Lung (tissue), 12 donors: ENCODE data around the gene DLG2. TPM values are rescaled to one million over a fixed set of nuclear protein-coding genes. Genes with fewer than 3 reads are reported as not detected.

ENCODE experiments used
- ATAC-seq: fragments of 200-7000 bp; cut with Tn5 transposase; one replicate; pipeline ENCODE4 v1.9.1; 2020; ENCODE audit warnings: moderate number of reproducible peaks; ENCODE audit not compliant: insufficient read depth, low FRiP score
- DNase-seq, 3 donors: peaks; one replicate each; pipeline ENCODE4 v3.0.0-alpha.2; 2013 to 2017
- H3K27ac ChIP-seq, 2 donors: one replicate each; pipeline ENCODE4 v1.5.1; 2013; ENCODE audit warnings: mild to moderate bottlenecking in 2 of 2, moderate library complexity in 2 of 2, control low read depth in 1 of 2, inconsistent platforms in 1 of 2, low read depth in 1 of 2, low read length in 1 of 2
- H3K27me3 ChIP-seq, 3 donors: one replicate each; pipeline ENCODE4 v1.5.1; 2013; ENCODE audit warnings: low read length in 2 of 3; ENCODE audit not compliant: control insufficient read depth in 3 of 3, insufficient read depth in 3 of 3
- H3K36me3 ChIP-seq, 4 donors: one replicate each; pipeline ENCODE4 v1.5.1; 2013; ENCODE audit warnings: low read length in 4 of 4, mild to moderate bottlenecking in 1 of 4, moderate library complexity in 1 of 4; ENCODE audit not compliant: control insufficient read depth in 4 of 4, insufficient read depth in 4 of 4
- H3K4me1 ChIP-seq, 5 donors: one replicate each; pipeline ENCODE4 v1.5.1; 2013; ENCODE audit warnings: low read length in 5 of 5, mild to moderate bottlenecking in 2 of 5, moderate library complexity in 1 of 5; ENCODE audit not compliant: control insufficient read depth in 5 of 5, insufficient read depth in 5 of 5
- H3K4me3 ChIP-seq: one replicate; pipeline ENCODE4 v1.5.1; 2013; ENCODE audit warnings: mild to moderate bottlenecking, control low read depth, moderate library complexity
- H3K9ac ChIP-seq, 2 donors: one replicate each; pipeline ENCODE4 v1.5.1; 2013; ENCODE audit warnings: low read length in 2 of 2, control low read depth in 1 of 2; ENCODE audit not compliant: insufficient read depth in 1 of 2
- H3K9me3 ChIP-seq, 4 donors: one replicate each; pipeline ENCODE4 v1.5.1; 2013; ENCODE audit warnings: low read length in 3 of 4, mild to moderate bottlenecking in 1 of 4, moderate library complexity in 1 of 4; ENCODE audit not compliant: control insufficient read depth in 4 of 4, insufficient read depth in 3 of 4
- WGBS, 2 donors: extraction: QIAGEN DNeasy Blood & Tissue Kit; methylation state at CpG; one replicate each; pipeline ENCODE4 v1.1.7; 2013; 5-methylcytosine and 5-hydroxymethylcytosine counted together
- polyA plus RNA-seq, 2 donors: library from polyadenylated mRNA; stranded (reverse); fragments of 200-250 nt; gene quantifications; one replicate each; pipeline ENCODE4 v1.2.1, GENCODE V29; 2013
- total RNA-seq, 2 donors: library from RNA; depleted of rRNA in 1 of 2; stranded (reverse); fragments of >200 nt in 1 of 2; gene quantifications; one replicate each; pipeline ENCODE4 v1.2.1, GENCODE V29; 2014 to 2021
- TF ChIP-seq, protein P1 (sequence below): IDR thresholded peaks from 2 replicates; pipeline ENCODE4 v1.5.1; 2012; ENCODE audit warnings: mild to moderate bottlenecking; ENCODE audit errors: control extremely low read depth, extremely low read depth
- donor health status: control.
- donor health status: control.
- donor health status: Bipolar disorder and iron deficiency.
- donor health status: healthy.
- donor health status: DM: yes; HTN: yes; CAD: no.

The DLG2 gene
- total and polyA plus RNA-seq, 4 donors: 0.32 to 24.1 (median 5.4) TPM

DNA sequence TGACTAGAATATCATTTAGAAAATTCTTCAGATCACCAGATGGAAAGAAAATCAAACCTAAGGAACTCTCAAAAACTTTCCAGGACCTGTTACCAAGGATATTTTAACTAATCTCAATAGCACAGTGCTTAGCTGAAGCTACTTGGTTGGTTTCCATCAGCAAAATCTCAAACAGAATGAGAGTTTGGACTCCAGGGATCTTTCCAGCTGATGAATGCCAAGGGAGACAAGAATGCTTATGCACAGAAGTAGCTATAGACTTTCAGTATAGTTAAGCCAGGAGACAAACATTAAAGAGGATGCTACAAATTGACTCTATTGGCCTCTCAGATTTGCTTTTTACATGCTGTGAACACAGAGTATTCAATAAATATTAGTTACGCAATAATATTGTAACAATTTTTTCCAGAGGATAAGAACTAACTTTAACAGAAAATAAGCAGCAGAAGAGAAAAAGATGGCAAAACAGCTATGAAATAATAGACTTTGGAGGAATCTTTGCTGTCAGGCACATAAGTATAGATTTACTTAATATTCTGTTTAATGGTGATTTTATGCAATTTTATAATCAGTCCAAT is 331.4 kb downstream of the DLG2 start:
- Histone ChIP-seq H3K36me3 (no peaks in the 10 kb centered on the region), H3K4me3 (no peak overlapping the region), H3K27me3 (no peaks in the 10 kb centered on the region), H3K4me1 (peaks cover 0 to 4% (median 0%) of the 10 kb centered on the region in 5 donors), H3K9ac (no peak overlapping the region), H3K27ac (no peak overlapping the region), H3K9me3 (no peaks in the 10 kb centered on the region)
- 93 to 100% methylated on average over 1 of the region's 1 CpG for WGBS, 2 donors
- TF ChIP-seq, protein P1, sequence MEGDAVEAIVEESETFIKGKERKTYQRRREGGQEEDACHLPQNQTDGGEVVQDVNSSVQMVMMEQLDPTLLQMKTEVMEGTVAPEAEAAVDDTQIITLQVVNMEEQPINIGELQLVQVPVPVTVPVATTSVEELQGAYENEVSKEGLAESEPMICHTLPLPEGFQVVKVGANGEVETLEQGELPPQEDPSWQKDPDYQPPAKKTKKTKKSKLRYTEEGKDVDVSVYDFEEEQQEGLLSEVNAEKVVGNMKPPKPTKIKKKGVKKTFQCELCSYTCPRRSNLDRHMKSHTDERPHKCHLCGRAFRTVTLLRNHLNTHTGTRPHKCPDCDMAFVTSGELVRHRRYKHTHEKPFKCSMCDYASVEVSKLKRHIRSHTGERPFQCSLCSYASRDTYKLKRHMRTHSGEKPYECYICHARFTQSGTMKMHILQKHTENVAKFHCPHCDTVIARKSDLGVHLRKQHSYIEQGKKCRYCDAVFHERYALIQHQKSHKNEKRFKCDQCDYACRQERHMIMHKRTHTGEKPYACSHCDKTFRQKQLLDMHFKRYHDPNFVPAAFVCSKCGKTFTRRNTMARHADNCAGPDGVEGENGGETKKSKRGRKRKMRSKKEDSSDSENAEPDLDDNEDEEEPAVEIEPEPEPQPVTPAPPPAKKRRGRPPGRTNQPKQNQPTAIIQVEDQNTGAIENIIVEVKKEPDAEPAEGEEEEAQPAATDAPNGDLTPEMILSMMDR: no peak
- no peak for ATAC-seq
- no peak for DNase-seq

- Histone ChIP-seq H3K27ac (no peak overlapping the region), H3K36me3 (no peaks in the 10 kb centered on the region), H3K27me3 (no peaks in the 10 kb centered on the region), H3K9me3 (no peaks in the 10 kb centered on the region), H3K4me1 (no peaks in the 10 kb centered on the region), H3K9ac (no peak overlapping the region), H3K4me3 (no peak overlapping the region)
- no peak for DNase-seq
- no peak for ATAC-seq
- TF ChIP-seq, protein P1: no peak
- 70 to 75% methylated on average over 4 of the region's 4 CpGs for WGBS, 2 donors
These were observed 345.6 kb downstream of the DLG2 start for GRCh38 chr11:85281550-85281949.

DNA sequence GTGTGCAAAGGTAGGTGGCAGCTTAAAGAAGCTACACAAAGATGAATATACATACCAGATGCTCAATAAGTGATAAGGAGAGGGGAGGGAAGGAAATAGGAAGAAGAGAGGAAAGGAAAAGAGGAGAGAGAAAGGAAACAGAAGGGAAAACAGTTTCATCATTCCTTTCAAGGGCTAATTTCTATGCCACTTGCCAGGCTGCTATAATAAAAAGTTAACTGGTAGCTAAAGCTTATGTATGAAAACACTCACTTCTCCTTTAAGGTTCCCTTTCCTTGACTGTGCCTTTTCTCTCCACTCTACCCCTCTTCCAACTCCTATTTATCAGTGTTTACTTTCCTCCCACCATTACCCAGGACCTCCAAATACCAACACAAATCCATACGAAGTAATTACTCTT is 347.9 kb downstream of the DLG2 start:
- Histone ChIP-seq H3K4me1 (no peaks in the 10 kb centered on the region), H3K27me3 (no peaks in the 10 kb centered on the region), H3K36me3 (no peaks in the 10 kb centered on the region), H3K27ac (no peak overlapping the region), H3K9me3 (no peaks in the 10 kb centered on the region), H3K9ac (no peak overlapping the region), H3K4me3 (no peak overlapping the region)
- no peak for DNase-seq
- 58 to 68% methylated on average over 1 of the region's 1 CpG for WGBS, 2 donors
- ATAC-seq: no peak
- TF ChIP-seq, protein P1: no peak

DNA sequence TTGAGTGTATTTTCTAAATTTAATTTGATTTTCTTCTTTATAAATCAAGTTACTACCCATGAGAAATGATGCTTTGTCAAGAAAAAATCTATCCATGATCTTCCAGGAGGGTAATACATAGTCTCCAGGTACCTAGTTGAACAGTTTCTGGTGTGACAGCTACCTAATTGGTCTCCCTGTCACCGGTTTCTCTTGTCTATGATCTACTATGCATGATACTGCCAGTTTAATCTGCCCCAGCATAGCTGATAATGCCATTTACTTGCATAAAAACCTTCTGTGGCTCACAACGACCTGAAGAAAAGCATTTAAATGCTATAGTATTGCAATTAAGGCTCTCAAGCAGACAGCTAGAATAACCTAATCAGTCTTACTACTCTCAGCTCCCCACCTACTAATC is 349.5 kb downstream of the DLG2 start:
- no peaks in the 10 kb centered on the region for H3K36me3 ChIP-seq
- ATAC-seq: no peak
- no peak overlapping the region for H3K9ac ChIP-seq
- no peaks in the 10 kb centered on the region for H3K9me3 ChIP-seq
- no peak overlapping the region for H3K27ac ChIP-seq
- WGBS, 2 donors: 63 to 70% methylated on average over 2 of the region's 2 CpGs
- TF ChIP-seq, protein P1: no peak
- no peaks in the 10 kb centered on the region for H3K4me1 ChIP-seq
- no peaks in the 10 kb centered on the region for H3K27me3 ChIP-seq
- no peak for DNase-seq
- H3K4me3 ChIP-seq: no peak overlapping the region
